ENCODE data around the gene NUP214. TPM values are rescaled to one million over a fixed set of nuclear protein-coding genes. Genes with fewer than 3 reads are reported as not detected.

Gene NUP214
- total RNA-seq, 6 experiments from 2014 or later, result 34.2 to 43.7 (median 39.3) TPM

DNA sequence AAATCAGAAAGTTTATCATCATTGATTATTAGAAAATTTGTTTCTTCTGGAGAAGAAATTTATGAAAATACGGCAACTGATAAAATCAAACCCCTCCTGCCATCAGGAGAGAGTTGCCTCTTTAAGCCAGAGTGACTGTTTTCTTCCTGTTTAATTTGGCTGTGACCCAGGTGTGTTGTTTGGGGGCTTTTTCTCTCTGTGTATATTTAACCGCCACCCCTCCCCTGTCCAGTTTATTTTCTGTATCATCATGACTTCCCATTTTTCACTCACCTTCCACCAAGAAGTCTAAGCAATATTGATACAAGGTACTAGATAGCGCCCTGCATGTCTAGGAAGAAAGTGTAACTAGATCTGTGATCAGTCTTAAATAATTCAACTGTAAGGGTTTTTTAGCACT lies 100.8 kb downstream of the NUP214 start:
- H3K4me3 Mint-ChIP-seq, result no peak overlapping the region
- TF ChIP-seq, protein P1, sequence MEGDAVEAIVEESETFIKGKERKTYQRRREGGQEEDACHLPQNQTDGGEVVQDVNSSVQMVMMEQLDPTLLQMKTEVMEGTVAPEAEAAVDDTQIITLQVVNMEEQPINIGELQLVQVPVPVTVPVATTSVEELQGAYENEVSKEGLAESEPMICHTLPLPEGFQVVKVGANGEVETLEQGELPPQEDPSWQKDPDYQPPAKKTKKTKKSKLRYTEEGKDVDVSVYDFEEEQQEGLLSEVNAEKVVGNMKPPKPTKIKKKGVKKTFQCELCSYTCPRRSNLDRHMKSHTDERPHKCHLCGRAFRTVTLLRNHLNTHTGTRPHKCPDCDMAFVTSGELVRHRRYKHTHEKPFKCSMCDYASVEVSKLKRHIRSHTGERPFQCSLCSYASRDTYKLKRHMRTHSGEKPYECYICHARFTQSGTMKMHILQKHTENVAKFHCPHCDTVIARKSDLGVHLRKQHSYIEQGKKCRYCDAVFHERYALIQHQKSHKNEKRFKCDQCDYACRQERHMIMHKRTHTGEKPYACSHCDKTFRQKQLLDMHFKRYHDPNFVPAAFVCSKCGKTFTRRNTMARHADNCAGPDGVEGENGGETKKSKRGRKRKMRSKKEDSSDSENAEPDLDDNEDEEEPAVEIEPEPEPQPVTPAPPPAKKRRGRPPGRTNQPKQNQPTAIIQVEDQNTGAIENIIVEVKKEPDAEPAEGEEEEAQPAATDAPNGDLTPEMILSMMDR (IDR thresholded peaks at IDR 0.05), result no peak

DNA sequence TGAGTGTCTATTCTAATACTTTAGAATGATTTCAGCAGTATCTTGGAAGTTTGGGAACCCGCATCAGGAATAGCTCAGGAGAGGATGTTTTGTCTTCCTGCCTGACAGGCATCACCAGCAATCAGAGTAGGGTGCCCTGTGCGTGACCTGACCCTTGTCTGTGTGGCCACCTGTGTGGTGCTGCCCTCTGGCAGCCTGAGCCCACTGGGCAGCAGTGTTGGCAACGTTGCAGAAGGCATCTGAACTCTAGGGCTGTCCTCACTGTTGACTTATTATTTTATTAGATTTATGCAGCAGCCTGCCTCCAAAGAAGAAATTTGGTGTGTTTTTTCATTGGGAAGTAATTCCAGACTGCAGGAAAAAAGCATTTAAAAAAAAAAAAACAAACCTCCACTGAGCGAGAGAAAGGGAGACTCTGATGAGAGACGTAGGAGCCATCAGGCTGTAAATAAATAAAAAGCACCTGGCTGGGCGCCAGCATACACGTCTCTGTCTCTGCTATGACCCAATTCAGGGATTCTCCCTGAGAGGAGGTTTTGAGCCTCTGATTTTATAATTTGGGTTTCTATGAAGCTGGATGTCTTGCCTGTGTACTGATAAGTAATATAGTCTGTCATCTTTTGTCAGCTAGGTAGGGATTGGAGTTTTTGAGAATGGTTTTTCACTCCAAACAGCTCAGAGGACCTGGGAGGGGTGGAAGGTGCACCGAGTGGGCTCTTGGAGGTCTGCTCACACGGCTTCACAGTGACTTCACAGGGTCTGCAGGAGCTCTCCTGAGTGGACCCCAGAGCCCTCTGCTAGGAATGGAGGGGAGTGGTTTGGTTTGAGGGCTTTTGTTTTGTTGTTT lies 101.9 kb downstream of the NUP214 start:
- H3K27me3 Mint-ChIP-seq (ENCODE audit: insufficient read depth), result peaks cover 2% of the 10 kb centered on the region; the same call in 1 of the 2 replicates
- H3K4me1 Mint-ChIP-seq (ENCODE audit: low read depth), result no peaks in the 10 kb centered on the region
- TF ChIP-seq, protein P1 (IDR thresholded peaks at IDR 0.05), result no peak
- H3K36me3 Mint-ChIP-seq (ENCODE audit: low read depth), result peaks cover 12% of the 10 kb centered on the region
- no peak overlapping the region for H3K4me3 Mint-ChIP-seq
- DNase-seq, result no peak
- H3K9me3 Mint-ChIP-seq, result no peaks in the 10 kb centered on the region
- no peak overlapping the region for H3K27ac Mint-ChIP-seq

More for the DNA sequence above, 100.8 kb downstream of the NUP214 start:
- H3K27ac Mint-ChIP-seq, result no peak overlapping the region
- H3K9me3 Mint-ChIP-seq, result no peaks in the 10 kb centered on the region
- peaks cover 2% of the 10 kb centered on the region; the same call in 1 of the 2 replicates for H3K27me3 Mint-ChIP-seq (ENCODE audit: insufficient read depth)
- H3K4me1 Mint-ChIP-seq (ENCODE audit: low read depth), result no peaks in the 10 kb centered on the region
- H3K36me3 Mint-ChIP-seq (ENCODE audit: low read depth), result peaks cover 16% of the 10 kb centered on the region; the same call in 1 of the 2 replicates
- DNase-seq, result no peak

DNA sequence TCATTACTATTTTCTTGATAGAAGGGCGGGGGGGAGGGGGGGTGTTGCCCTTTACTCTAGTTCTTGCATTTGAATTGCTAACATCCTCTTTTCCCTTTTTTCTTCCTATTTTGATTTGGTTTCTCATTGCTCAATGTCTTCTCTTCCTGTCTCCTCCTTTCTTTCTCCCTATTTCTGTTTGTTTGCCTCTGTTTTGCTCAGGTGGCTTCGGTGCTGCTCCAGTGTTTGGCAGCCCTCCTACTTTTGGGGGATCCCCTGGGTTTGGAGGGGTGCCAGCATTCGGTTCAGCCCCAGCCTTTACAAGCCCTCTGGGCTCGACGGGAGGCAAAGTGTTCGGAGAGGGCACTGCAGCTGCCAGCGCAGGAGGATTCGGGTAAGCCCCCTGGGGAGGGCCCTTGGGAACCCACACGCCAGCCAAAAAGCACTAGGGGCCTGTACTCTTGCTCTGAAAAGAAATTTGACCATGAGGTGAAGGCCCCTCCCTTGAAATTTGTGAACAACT lies 102.6 kb downstream of the NUP214 start:
- peaks cover 2% of the 10 kb centered on the region; the same call in 1 of the 2 replicates for H3K27me3 Mint-ChIP-seq (ENCODE audit: insufficient read depth)
- peaks cover 8% of the 10 kb centered on the region for H3K36me3 Mint-ChIP-seq (ENCODE audit: low read depth)
- no peak for DNase-seq
- H3K4me3 Mint-ChIP-seq, result no peak overlapping the region
- H3K27ac Mint-ChIP-seq, result no peak overlapping the region
- TF ChIP-seq, protein P1 (IDR thresholded peaks at IDR 0.05), result no peak
- no peaks in the 10 kb centered on the region for H3K4me1 Mint-ChIP-seq (ENCODE audit: low read depth)
- no peaks in the 10 kb centered on the region for H3K9me3 Mint-ChIP-seq

DNA sequence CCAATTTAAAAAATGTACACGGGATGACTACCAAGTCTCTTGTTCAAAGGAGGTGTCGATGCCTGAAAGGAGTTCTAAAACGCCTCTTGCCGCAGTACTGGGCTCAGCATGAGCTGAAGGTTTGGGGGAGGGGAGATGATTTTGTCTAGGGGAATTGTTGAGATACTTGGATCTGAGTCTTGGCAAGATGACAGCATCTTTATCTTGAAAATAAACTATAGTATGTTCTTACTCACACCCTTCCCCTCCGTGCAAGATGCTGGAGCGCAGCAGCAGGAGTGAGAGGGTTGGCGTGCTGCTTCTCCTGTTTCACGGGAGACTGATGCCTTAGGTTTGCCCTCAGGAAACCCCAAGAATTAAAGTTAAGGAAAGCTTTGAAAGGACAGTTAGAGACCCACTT lies 103.6 kb downstream of the NUP214 start:
- H3K4me3 Mint-ChIP-seq, result no peak overlapping the region
- H3K36me3 Mint-ChIP-seq (ENCODE audit: low read depth), result peaks cover 8% of the 10 kb centered on the region
- H3K4me1 Mint-ChIP-seq (ENCODE audit: low read depth), result no peaks in the 10 kb centered on the region
- H3K9me3 Mint-ChIP-seq, result no peaks in the 10 kb centered on the region
- no peaks in the 10 kb centered on the region; the same call in none of the 2 replicates for H3K27me3 Mint-ChIP-seq (ENCODE audit: insufficient read depth)
- H3K27ac Mint-ChIP-seq, result no peak overlapping the region
- DNase-seq, result no peak
- TF ChIP-seq, protein P1 (IDR thresholded peaks at IDR 0.05), result no peak

DNA sequence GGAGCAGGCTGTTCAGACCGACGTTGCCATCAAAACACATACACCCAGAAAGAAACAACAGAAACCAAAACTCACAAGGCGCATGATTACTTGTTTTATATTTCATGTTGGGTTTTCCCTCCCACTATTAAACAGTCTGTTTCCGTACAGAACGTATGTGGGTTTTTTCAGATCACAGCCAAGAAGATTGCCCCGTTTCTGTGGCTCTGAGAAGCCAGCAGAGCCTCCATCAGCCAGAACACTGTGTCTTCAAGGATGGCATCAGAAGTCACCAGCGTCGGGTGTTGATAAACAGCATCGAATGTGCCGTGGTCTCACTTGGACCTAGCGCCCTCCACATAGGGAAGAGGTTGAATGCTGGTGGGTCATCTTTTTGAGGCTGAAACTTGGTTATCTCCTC lies 108.2 kb downstream of the NUP214 start:
- DNase-seq, result no peak
- Mint-ChIP-seq H3K36me3 (ENCODE audit: low read depth) (peaks cover 8% of the 10 kb centered on the region), H3K27me3 (ENCODE audit: insufficient read depth) (no peaks in the 10 kb centered on the region; the same call in 1 of the 2 replicates), H3K9me3 (no peaks in the 10 kb centered on the region), H3K4me1 (ENCODE audit: low read depth) (peaks cover 13% of the 10 kb centered on the region), H3K4me3 (no peak overlapping the region), H3K27ac (no peak overlapping the region)
- TF ChIP-seq, protein P1 (IDR thresholded peaks at IDR 0.05), result no peak

Measured in HFFc6 (cell line).